AG09309 (cell line): ENCODE measurements around the gene LRFN2.
A peak's percentile ranks its signal among the peaks of the same experiment; 100 is the strongest.

Experiments
- DNase-seq: peaks from one replicate; pipeline ENCODE4 v3.0.0-alpha.2; 2010; ENCODE audit warnings: low read depth
- H3K4me3 ChIP-seq: 2 replicates; pipeline ENCODE4 v1.5.1; 2011; ENCODE audit warnings: mild to moderate bottlenecking, low read depth, low read length, moderate library complexity; ENCODE audit not compliant: control insufficient read depth
- CTCF ChIP-seq: IDR thresholded peaks from 2 replicates; pipeline ENCODE4 v1.5.1; 2011; ENCODE audit warnings: mild to moderate bottlenecking, low read depth, low read length, inconsistent platforms; ENCODE audit not compliant: insufficient read depth, control insufficient read depth; ENCODE audit errors: missing control alignments

Gene LRFN2

GRCh38 chr6:40587240-40588069 lies at the start of gene LRFN2:
LRFN2 (minus strand) TSS chr6:40587364.
- peak; percentile 8 for DNase-seq
- TF ChIP-seq CTCF = peak; percentile 41
- H3K4me3 ChIP-seq = peak within 1 kb of the TSS; percentile 55

DNA sequence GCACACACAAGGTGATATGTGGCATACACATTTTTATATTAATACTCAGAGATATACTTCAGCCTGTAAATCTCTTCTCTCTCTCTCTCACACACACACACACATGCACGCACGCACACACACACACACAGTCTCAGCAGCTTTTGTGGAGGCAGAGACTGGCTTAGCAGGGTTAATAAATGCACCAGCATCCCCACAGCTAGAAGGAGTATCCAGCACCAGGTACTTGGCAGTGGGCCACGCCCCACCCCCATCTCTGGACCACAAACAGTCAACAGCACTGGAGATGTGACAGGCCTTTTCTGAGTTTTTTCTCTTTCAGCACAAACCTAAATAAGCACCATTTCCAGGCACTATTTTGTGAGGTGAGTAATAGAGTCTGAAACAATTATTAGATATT lies 47.3 kb upstream of the LRFN2 start:
- no peak for TF ChIP-seq CTCF
- no peak for DNase-seq
- H3K4me3 ChIP-seq = no peak overlapping the region

DNA sequence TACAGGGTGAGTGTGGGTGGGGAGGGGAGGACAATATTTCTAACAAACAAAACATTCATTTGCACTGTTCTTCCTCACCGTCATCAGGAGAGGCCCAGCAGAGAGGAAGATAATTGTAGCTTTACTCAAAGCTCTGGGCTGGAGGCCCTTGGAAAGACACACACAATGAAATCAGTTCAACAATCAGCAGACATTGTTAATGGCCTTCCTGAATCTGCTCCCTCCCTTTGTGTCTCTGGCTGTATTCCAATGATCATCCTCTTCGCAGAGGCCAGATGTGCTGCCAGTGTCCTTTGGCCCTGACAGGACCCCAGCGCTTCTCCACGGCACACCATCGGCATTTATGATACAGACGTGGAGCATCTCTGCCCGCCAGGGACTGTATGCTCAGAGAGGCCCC lies 44.6 kb upstream of the LRFN2 start:
- no peak for DNase-seq
- no peak overlapping the region for H3K4me3 ChIP-seq
- no peak for TF ChIP-seq CTCF

- no peak overlapping the region for H3K4me3 ChIP-seq
- no peak for DNase-seq
- no peak for TF ChIP-seq CTCF
These were observed 43.3 kb upstream of the LRFN2 start for GRCh38 chr6:40630488-40630887.

DNA sequence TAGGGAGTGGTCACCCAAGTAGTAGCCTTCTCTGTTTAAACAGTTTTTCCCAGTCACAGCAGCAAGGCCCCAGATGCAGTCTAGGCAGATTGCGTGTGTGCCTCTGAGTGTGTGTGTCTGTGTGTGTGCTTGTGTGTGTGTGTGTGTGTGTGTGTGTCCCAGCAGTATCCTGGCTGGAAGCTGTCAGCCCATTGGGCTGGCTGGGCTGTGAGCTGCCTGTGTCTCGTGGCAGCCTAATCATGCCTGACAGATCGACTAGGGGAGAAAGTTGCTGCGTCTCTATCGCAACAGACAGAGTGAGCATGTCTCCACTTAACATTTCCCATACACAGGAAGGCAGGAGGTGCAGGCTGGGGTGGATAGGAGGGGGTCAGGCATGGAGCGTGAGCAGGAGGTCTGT lies 42.9 kb upstream of the LRFN2 start:
- no peak for DNase-seq
- H3K4me3 ChIP-seq = no peak overlapping the region
- no peak for TF ChIP-seq CTCF

DNA sequence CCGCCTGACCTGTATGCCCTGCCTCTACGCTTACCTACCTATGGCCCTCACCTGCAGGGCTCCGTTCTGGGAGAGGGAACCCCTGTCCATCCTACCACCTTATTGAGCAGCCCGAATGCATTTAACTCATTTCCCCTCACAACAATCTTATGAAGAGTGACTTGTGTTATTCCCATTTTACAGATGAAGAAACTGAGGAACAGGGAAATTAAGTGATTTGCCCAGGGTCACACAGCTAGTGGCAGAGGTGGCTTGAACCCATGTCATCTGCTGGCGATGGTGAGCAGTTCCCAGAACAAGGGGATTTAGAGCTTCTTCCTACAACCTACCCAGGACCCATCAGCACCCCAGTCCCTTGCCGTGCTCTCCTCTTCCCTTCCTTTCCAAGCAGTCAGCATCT lies 42.3 kb upstream of the LRFN2 start:
- no peak for TF ChIP-seq CTCF
- DNase-seq = no peak
- H3K4me3 ChIP-seq = no peak overlapping the region
